GM18868 (cell line): ENCODE results near the gene IFT122.

ENCODE experiments used
- ATAC-seq: cut with Tn5 transposase; IDR thresholded peaks from one replicate; pipeline ENCODE4 v1.9.1; 2021; ENCODE audit warnings: mild to moderate bottlenecking, moderate library complexity; ENCODE audit not compliant: unreplicated experiment

Gene IFT122

DNA sequence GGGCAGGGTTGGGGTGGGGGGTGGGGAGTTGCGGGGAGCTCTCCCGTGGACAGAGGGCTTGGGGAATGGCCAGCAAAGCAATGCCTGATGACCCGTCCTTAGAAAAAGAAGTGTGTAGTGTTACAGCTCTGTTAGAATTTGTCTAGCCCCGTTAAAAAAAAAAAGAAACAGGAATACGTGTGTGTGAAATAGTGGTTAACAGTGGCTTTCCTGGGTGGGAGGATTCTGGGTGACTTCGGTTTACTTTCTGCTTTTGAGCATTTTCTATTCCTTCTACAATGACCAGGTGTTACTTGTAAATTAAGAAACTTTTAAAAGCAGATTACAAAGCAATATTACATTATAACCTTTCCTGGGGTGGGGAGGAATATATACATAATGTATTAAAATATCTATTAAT is 127.9 kb downstream of the IFT122 start:
- no peak for ATAC-seq

GRCh38 chr3:129569856-129570255 is 129.8 kb downstream of the IFT122 start:
- no peak for ATAC-seq
